ENCODE results near the gene NREP.
A peak's percentile ranks its signal among the peaks of the same experiment; 100 is the strongest.

The NREP gene

DNA sequence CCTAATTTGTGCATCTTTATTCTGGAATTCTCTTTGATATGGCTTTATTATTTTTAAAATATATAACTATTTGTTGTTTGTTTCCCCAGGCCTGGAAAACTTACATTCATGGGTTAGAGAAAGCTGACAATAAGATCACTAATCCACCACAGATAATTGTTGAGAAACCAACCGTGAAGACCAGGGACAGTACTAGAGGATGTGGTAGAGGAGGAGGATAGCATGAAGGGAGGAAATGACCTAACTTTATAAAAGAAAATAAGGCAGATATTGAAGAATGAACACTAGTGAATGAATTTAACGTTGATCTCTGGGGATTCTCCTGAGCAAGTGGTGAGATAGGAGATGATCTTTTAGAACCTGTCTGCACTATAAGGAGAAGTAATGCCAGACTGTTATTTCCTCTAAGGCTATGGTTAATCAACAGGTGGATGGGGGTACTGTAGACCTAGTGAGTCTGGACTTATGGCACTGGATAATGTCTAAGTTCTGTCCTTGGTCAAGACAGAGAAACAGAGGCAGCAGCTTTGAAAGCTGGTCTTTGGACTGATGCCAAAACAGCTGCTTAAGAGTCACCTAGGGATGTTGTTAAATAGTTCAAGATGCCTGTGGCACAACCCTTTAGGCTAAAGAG, 52.4 kb downstream of the NREP start:
- TF ChIP-seq, protein P1, sequence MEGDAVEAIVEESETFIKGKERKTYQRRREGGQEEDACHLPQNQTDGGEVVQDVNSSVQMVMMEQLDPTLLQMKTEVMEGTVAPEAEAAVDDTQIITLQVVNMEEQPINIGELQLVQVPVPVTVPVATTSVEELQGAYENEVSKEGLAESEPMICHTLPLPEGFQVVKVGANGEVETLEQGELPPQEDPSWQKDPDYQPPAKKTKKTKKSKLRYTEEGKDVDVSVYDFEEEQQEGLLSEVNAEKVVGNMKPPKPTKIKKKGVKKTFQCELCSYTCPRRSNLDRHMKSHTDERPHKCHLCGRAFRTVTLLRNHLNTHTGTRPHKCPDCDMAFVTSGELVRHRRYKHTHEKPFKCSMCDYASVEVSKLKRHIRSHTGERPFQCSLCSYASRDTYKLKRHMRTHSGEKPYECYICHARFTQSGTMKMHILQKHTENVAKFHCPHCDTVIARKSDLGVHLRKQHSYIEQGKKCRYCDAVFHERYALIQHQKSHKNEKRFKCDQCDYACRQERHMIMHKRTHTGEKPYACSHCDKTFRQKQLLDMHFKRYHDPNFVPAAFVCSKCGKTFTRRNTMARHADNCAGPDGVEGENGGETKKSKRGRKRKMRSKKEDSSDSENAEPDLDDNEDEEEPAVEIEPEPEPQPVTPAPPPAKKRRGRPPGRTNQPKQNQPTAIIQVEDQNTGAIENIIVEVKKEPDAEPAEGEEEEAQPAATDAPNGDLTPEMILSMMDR (IDR thresholded peaks at IDR 0.05): no peak
- intact Hi-C loops (cut with DNase I; ENCODE audit: low total_unique reads): no loop called here
- Histone ChIP-seq H3K27me3 (no peaks in the 10 kb centered on the region), H3K4me1 (no peaks in the 10 kb centered on the region), H3K9me3 (no peaks in the 10 kb centered on the region), H3K27ac (no peak overlapping the region), H3K36me3 (no peaks in the 10 kb centered on the region), H3K4me3 (no peak overlapping the region)
- no peak for DNase-seq

DNA sequence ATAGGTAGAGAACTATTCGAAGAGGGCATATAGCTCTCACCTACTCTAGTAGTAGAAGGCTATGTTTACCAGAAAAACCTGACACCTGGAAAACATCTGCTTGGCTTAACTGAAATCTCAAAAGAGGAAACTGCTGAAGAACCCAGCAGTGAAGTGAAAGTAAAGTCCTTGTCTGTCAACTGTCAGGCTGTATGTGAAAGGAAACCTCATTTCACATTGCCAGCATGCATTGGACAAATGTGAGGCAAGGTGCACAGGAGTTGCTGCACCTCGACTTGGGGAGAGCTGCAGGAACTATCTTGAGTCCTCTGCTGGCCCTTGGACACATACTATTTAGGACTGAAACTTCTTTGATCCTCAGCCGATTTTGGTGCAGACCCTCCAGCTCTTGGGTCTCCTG, 53.3 kb downstream of the NREP start:
- Histone ChIP-seq H3K36me3 (no peaks in the 10 kb centered on the region), H3K9me3 (no peaks in the 10 kb centered on the region), H3K27ac (no peak overlapping the region), H3K4me1 (no peaks in the 10 kb centered on the region), H3K27me3 (no peaks in the 10 kb centered on the region), H3K4me3 (no peak overlapping the region)
- TF ChIP-seq, protein P1 (IDR thresholded peaks at IDR 0.05): no peak
- no peak for DNase-seq
- intact Hi-C loops (cut with DNase I; ENCODE audit: low total_unique reads): no loop called here

DNA sequence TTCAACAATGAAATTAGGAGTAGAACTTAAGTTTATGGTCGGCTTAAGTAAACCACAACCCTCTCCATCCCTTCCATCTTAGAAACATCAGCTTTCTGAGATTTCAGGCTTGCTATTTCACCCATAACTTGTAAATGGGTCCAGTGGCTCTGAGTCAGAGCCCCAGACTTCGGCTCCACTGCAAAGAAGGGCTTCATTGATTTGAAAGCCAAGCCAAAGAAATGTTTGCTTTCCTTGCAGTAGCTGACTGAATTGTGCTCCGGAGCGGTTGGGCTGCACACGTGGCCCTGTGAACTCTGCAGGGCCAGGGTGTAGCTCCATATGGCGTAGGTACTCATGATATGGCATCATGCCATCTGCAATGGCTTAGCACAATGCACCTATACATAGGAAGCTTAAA, 57.0 kb downstream of the NREP start:
- Histone ChIP-seq H3K27me3 (no peaks in the 10 kb centered on the region), H3K36me3 (no peaks in the 10 kb centered on the region), H3K9me3 (no peaks in the 10 kb centered on the region), H3K4me3 (no peak overlapping the region), H3K4me1 (peaks cover 0 to 9% (median 2%) of the 10 kb centered on the region in 4 donors), H3K27ac (no peak overlapping the region)
- DNase-seq: no peak
- TF ChIP-seq, protein P1 (IDR thresholded peaks at IDR 0.05): no peak
- intact Hi-C loops (cut with DNase I; ENCODE audit: low total_unique reads): no loop called here

DNA sequence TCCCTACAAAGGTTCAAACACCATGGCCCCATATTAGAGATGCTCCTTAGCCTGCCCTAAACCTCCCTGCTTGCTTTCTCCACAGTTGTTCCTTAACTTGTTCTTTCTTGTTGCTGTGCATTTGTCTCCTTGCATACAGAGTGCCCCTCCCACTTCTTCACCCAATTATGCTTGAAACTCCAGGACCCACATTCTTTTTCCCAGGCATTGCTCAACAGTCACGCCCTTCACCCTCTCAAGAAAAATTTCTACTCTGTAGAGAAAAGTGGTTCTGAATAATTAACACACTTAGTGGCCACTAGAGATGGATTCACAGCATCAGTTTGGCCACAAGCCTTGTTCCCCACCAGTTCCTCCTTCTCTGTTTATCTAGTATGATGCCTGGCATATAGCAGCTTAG, 57.7 kb downstream of the NREP start:
- H3K27me3 ChIP-seq: no peaks in the 10 kb centered on the region
- intact Hi-C loops (cut with DNase I; ENCODE audit: low total_unique reads): no loop called here
- TF ChIP-seq, protein P1 (IDR thresholded peaks at IDR 0.05): no peak
- peaks cover 0 to 9% (median 2%) of the 10 kb centered on the region in 4 donors for H3K4me1 ChIP-seq
- H3K27ac ChIP-seq: no peak overlapping the region
- H3K9me3 ChIP-seq: no peaks in the 10 kb centered on the region
- DNase-seq: no peak
- H3K36me3 ChIP-seq: no peaks in the 10 kb centered on the region
- H3K4me3 ChIP-seq: no peak overlapping the region

DNA sequence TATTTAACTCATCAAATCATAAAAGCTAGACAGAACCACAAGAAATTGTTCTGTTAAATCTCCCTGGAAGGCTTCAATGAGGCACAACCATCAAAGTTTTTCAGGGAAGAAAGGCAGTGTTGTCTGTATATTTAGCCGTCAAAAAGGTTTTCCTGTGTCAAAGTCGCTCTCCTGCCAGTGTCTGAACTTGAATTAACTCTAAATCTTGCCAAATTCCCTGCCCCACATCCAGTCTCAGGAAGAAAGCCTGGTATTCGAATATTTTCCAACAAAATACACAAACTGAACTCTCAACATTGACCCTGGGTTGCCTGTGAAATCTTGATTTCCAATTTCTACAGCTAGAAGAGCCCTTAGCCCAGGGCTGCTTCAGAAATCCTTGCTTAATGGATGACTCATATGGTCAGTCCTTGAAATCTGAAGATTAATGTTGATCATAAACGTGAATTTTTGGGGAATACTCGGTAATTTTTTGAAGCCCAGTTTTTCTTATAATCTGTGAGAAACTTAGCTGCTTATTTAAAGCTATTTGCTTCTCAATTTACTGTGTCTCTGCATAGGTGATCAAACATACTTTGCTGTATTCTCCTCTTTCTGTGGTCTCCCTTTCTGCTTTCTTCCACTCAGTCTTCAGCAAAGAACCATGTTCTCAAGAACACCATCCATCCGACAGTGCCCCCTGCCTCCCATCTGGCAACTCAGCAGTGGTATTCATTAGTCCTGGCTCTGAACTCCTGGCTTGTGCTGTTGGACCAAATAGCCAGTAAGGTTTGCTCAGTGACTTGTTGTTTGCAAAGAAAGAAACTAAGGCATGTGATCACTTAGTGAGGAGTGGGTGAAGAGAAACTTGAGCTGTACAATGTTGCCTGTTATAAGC, 58.9 kb downstream of the NREP start:
- Histone ChIP-seq H3K4me3 (no peak overlapping the region), H3K36me3 (no peaks in the 10 kb centered on the region), H3K9me3 (no peaks in the 10 kb centered on the region), H3K4me1 (peaks cover 0 to 9% (median 2%) of the 10 kb centered on the region in 4 donors), H3K27ac (no peak overlapping the region), H3K27me3 (no peaks in the 10 kb centered on the region)
- DNase-seq: no peak
- TF ChIP-seq, protein P1 (IDR thresholded peaks at IDR 0.05): peak in 1 of 2 experiments; percentile 20
- intact Hi-C loops (cut with DNase I; ENCODE audit: low total_unique reads): no loop called here
